Liver (tissue), 9 donors: ENCODE data around the gene OSCP1. TPM values are rescaled to one million over a fixed set of nuclear protein-coding genes. Genes with fewer than 3 reads are reported as not detected.

Experiments used
- DNase-seq: peaks from one replicate; pipeline ENCODE4 v3.0.0-alpha.2; 2017; ENCODE audit warnings: low spot score
- H3K27ac ChIP-seq, 2 donors: one replicate each; pipeline ENCODE4 v1.7.0; 2013; ENCODE audit warnings: inconsistent platforms in 2 of 2, low read length in 2 of 2, control low read depth in 1 of 2, low read depth in 1 of 2, mild to moderate bottlenecking in 1 of 2
- H3K27me3 ChIP-seq, 4 donors: one replicate each; pipeline versions ENCODE4 v1.6.1 to v1.7.0; 2013; ENCODE audit warnings: low read length in 3 of 4, inconsistent platforms in 1 of 4, mild to moderate bottlenecking in 1 of 4, moderate library complexity in 1 of 4; ENCODE audit not compliant: control insufficient read depth in 4 of 4, insufficient read depth in 4 of 4
- H3K36me3 ChIP-seq, 4 donors: one replicate each; pipeline versions ENCODE4 v1.6.1 to v1.7.0; 2013; ENCODE audit warnings: low read length in 3 of 4, mild to moderate bottlenecking in 3 of 4, low read depth in 1 of 4, moderate library complexity in 1 of 4; ENCODE audit not compliant: control insufficient read depth in 4 of 4, insufficient read depth in 3 of 4
- H3K4me1 ChIP-seq, 4 donors: one replicate each; pipeline versions ENCODE4 v1.6.1 to v1.7.0; 2013; ENCODE audit warnings: low read length in 3 of 4, mild to moderate bottlenecking in 3 of 4, moderate library complexity in 1 of 4; ENCODE audit not compliant: control insufficient read depth in 4 of 4, insufficient read depth in 4 of 4
- H3K4me3 ChIP-seq, 3 donors: one replicate each; pipeline versions ENCODE4 v1.6.1 to v1.7.0; 2013; ENCODE audit warnings: low read length in 3 of 3, control low read depth in 1 of 3, low read depth in 1 of 3, mild to moderate bottlenecking in 1 of 3
- H3K9ac ChIP-seq, 2 donors: one replicate each; pipeline ENCODE4 v1.7.0; 2013; ENCODE audit warnings: low read length in 2 of 2, mild to moderate bottlenecking in 2 of 2, moderate library complexity in 2 of 2, control low read depth in 1 of 2, low read depth in 1 of 2
- H3K9me3 ChIP-seq, 4 donors: one replicate each; pipeline versions ENCODE4 v1.6.1 to v1.7.0; 2013; ENCODE audit warnings: low read length in 3 of 4; ENCODE audit not compliant: control insufficient read depth in 4 of 4
- ATF3 ChIP-seq: IDR thresholded peaks from 2 replicates; pipeline ENCODE4 v1.6.1; 2016; ENCODE audit warnings: antibody characterized with exemption
- CTCF ChIP-seq: fragments of 150-350 bp; IDR thresholded peaks from 2 replicates; pipeline ENCODE4 v1.5.1; 2017; ENCODE audit warnings: improper control_type of control experiment, low read depth, low read length; ENCODE audit not compliant: missing input control
- EGR1 ChIP-seq, 2 donors: IDR thresholded peaks; 2 replicates each; pipeline ENCODE4 v1.6.1; 2016 to 2018; ENCODE audit warnings: antibody characterized with exemption in 2 of 2, low read depth in 2 of 2
- FOXA1 ChIP-seq: IDR thresholded peaks from 2 replicates; pipeline ENCODE4 v1.6.1; 2016; ENCODE audit warnings: antibody characterized with exemption
- FOXA2 ChIP-seq: IDR thresholded peaks from 2 replicates; pipeline ENCODE4 v1.6.1; 2016; ENCODE audit warnings: antibody characterized with exemption
- GABPA ChIP-seq, 2 donors: IDR thresholded peaks in 1 of 2; conservative IDR thresholded peaks in 1 of 2; 2 replicates each; pipeline ENCODE4 v1.6.1; 2016; ENCODE audit warnings: antibody characterized with exemption in 2 of 2, mild to moderate bottlenecking in 1 of 2, moderate library complexity in 1 of 2
- HNF4A ChIP-seq, 2 donors: conservative IDR thresholded peaks; 2 replicates each; pipeline ENCODE4 v1.6.1; 2016; ENCODE audit warnings: antibody characterized with exemption in 2 of 2, mild to moderate bottlenecking in 2 of 2
- JUND ChIP-seq, 2 donors: IDR thresholded peaks; 2 replicates each; pipeline ENCODE4 v1.6.1; 2016; ENCODE audit warnings: antibody characterized with exemption in 2 of 2
- MAX ChIP-seq: IDR thresholded peaks from 2 replicates; pipeline ENCODE4 v1.6.1; 2016; ENCODE audit warnings: antibody characterized with exemption
- RAD21 ChIP-seq, 2 donors: IDR thresholded peaks; 2 replicates each; pipeline ENCODE4 v1.6.1; 2016; ENCODE audit warnings: antibody characterized with exemption in 2 of 2, mild to moderate bottlenecking in 2 of 2
- REST ChIP-seq: IDR thresholded peaks from 2 replicates; pipeline ENCODE4 v1.6.1; 2016; ENCODE audit warnings: antibody characterized with exemption, mild to moderate bottlenecking
- RXRA ChIP-seq, 2 donors: IDR thresholded peaks; 2 replicates each; pipeline ENCODE4 v1.6.1; 2017 to 2018; ENCODE audit warnings: antibody characterized with exemption in 2 of 2, mild to moderate bottlenecking in 1 of 2
- SP1 ChIP-seq: IDR thresholded peaks from 2 replicates; pipeline ENCODE4 v1.6.1; 2018; ENCODE audit warnings: antibody characterized with exemption, mild to moderate bottlenecking
- TAF1 ChIP-seq: conservative IDR thresholded peaks from 2 replicates; pipeline ENCODE4 v1.6.1; 2016; ENCODE audit warnings: antibody characterized with exemption, mild to moderate bottlenecking
- ZBTB33 ChIP-seq: IDR thresholded peaks from 2 replicates; pipeline ENCODE4 v1.6.1; 2016; ENCODE audit warnings: antibody characterized with exemption
- WGBS: extraction: QIAGEN DNeasy Blood & Tissue Kit; methylation state at CpG from one replicate; pipeline ENCODE4 v1.1.7; 2013; 5-methylcytosine and 5-hydroxymethylcytosine counted together
- polyA plus RNA-seq, 2 donors: library from polyadenylated mRNA; stranded (reverse) in 1 of 2; unstranded in 1 of 2; fragments of 200-250 nt in 1 of 2; fragments of >200 nt in 1 of 2; fragmentation: Nextera tagmentation in 1 of 2; extraction: Ambion mirVana in 1 of 2; gene quantifications; one replicate each; pipeline versions ENCODE4 v1.2.1 to v1.2.3, GENCODE V29; 2013 to 2015
- total RNA-seq, 2 donors: library from RNA; depleted of rRNA; stranded (reverse); fragments of >200 nt; gene quantifications; one replicate each; pipeline ENCODE4 v1.2.3, GENCODE V29; 2014
- donor health status: healthy.
- donor health status: healthy.
- donor health status: healthy.
- donor health status: healthy.
- donor health status: healthy.

OSCP1 gene
- total and polyA plus RNA-seq, 4 donors, result 1.1 to 1.7 (median 1.5) TPM

- Histone ChIP-seq H3K9me3 (no peaks in the 10 kb centered on the region), H3K4me1 (no peaks in the 10 kb centered on the region), H3K36me3 (no peaks in the 10 kb centered on the region), H3K27ac (no peak overlapping the region), H3K27me3 (no peaks in the 10 kb centered on the region), H3K4me3 (no peak overlapping the region), H3K9ac (no peak overlapping the region)
- TF ChIP-seq FOXA1 (no peak), ATF3 (no peak), GABPA (IDR thresholded peaks at IDR 0.05 in 1 of 2, conservative IDR thresholded peaks at IDR 0.05 in 1 of 2) (no peak), CTCF (no peak), MAX (no peak), JUND (IDR thresholded peaks at IDR 0.05) (no peak), TAF1 (no peak), ZBTB33 (no peak)
- DNase-seq, result no peak
- WGBS, result 74% methylated on average over 3 of the region's 3 CpGs
Observed at GRCh38 chr1:36442337-36442736, 7.9 kb downstream of the OSCP1 start.

- Histone ChIP-seq H3K27ac (no peak overlapping the region), H3K9me3 (no peaks in the 10 kb centered on the region), H3K9ac (no peak overlapping the region), H3K27me3 (no peaks in the 10 kb centered on the region), H3K4me1 (no peaks in the 10 kb centered on the region), H3K36me3 (no peaks in the 10 kb centered on the region), H3K4me3 (no peak overlapping the region)
- no peak for TF ChIP-seq RAD21 (IDR thresholded peaks at IDR 0.05)
- no peak for TF ChIP-seq EGR1 (IDR thresholded peaks at IDR 0.05; ENCODE audit: low read depth in 2 of 2)
- no peak for TF ChIP-seq TAF1
- no peak for TF ChIP-seq SP1
- TF ChIP-seq ZBTB33, result no peak
- no peak for TF ChIP-seq MAX
- no peak for TF ChIP-seq RXRA (IDR thresholded peaks at IDR 0.05)
- no peak for TF ChIP-seq HNF4A (conservative IDR thresholded peaks at IDR 0.05)
- TF ChIP-seq FOXA2, result no peak
- no peak for TF ChIP-seq REST
- no peak for DNase-seq
- WGBS, result 95% methylated on average over 3 of the region's 3 CpGs
Observed at GRCh38 chr1:36440646-36441045, 9.6 kb downstream of the OSCP1 start.
